ENCODE data around the gene RBPJL.

GRCh38 chr20:45318386-45318939 is 11.8 kb downstream of the RBPJL start:
- TF ChIP-seq, protein P1, sequence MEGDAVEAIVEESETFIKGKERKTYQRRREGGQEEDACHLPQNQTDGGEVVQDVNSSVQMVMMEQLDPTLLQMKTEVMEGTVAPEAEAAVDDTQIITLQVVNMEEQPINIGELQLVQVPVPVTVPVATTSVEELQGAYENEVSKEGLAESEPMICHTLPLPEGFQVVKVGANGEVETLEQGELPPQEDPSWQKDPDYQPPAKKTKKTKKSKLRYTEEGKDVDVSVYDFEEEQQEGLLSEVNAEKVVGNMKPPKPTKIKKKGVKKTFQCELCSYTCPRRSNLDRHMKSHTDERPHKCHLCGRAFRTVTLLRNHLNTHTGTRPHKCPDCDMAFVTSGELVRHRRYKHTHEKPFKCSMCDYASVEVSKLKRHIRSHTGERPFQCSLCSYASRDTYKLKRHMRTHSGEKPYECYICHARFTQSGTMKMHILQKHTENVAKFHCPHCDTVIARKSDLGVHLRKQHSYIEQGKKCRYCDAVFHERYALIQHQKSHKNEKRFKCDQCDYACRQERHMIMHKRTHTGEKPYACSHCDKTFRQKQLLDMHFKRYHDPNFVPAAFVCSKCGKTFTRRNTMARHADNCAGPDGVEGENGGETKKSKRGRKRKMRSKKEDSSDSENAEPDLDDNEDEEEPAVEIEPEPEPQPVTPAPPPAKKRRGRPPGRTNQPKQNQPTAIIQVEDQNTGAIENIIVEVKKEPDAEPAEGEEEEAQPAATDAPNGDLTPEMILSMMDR (IDR thresholded peaks at IDR 0.05): no peak
- TF ChIP-seq POLR2A (IDR thresholded peaks at IDR 0.05): no peak

Measured in thyroid gland (tissue), 4 donors.